ENCODE data around the gene FBXL13.
"Not testable (repeated sequence)": the region's sequence is repeated elsewhere in the genome, so short reads cannot be mapped to it uniquely, and the experiment has no call there.

The FBXL13 gene

DNA sequence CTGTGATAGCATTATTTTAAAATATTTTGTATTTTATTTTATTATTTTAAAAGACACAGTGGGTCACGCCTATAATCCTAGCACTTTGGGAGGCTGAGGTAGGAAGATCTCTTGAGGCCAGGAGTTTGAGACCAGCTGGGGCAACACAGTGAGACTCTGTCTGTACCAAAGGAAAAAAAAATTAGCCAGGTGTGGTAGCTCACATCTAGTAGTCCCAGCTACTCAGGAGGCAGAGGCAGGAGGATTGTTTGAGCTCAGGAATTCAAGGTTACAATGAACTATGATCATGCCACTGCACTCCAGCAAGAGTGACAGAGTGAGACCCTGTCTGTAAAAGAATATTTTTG is 37.1 kb downstream of the FBXL13 start:
- no peak overlapping the region for H3K27ac ChIP-seq (ENCODE audit: low read depth, low read length, poor library complexity, severe bottlenecking)
- no peak overlapping the region for H3K4me2 ChIP-seq (ENCODE audit: low read length)
- no peaks in the 10 kb centered on the region for H3K36me3 ChIP-seq (ENCODE audit: insufficient read depth, low read length)
- H3K79me2 ChIP-seq (ENCODE audit: insufficient read depth, low read length): no peaks in the 10 kb centered on the region
- H4K20me1 ChIP-seq (ENCODE audit: insufficient read depth, low read length): no peaks in the 10 kb centered on the region
- no peaks in the 10 kb centered on the region for H3K4me1 ChIP-seq (ENCODE audit: insufficient read depth, low read length, severe bottlenecking)
- H3K9ac ChIP-seq (ENCODE audit: low read length): no peak overlapping the region
- no peak overlapping the region for H3K4me3 ChIP-seq (ENCODE audit: low read depth, low read length, poor library complexity, severe bottlenecking)
- no peak for TF ChIP-seq EZH2 (IDR thresholded peaks at IDR 0.05; ENCODE audit: borderline replicate concordance, low read length)
- TF ChIP-seq, protein P1, sequence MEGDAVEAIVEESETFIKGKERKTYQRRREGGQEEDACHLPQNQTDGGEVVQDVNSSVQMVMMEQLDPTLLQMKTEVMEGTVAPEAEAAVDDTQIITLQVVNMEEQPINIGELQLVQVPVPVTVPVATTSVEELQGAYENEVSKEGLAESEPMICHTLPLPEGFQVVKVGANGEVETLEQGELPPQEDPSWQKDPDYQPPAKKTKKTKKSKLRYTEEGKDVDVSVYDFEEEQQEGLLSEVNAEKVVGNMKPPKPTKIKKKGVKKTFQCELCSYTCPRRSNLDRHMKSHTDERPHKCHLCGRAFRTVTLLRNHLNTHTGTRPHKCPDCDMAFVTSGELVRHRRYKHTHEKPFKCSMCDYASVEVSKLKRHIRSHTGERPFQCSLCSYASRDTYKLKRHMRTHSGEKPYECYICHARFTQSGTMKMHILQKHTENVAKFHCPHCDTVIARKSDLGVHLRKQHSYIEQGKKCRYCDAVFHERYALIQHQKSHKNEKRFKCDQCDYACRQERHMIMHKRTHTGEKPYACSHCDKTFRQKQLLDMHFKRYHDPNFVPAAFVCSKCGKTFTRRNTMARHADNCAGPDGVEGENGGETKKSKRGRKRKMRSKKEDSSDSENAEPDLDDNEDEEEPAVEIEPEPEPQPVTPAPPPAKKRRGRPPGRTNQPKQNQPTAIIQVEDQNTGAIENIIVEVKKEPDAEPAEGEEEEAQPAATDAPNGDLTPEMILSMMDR (IDR thresholded peaks at IDR 0.05; ENCODE audit: low read length): no peak
- 0 out of 2 replicates have a peak, but pooled peaks cover 5% of the 10 kb centered on the region for H3K27me3 ChIP-seq (ENCODE audit: insufficient read depth, low read length)
- H2AFZ ChIP-seq (ENCODE audit: low read length): no peak overlapping the region
- H3F3A ChIP-seq (ENCODE audit: insufficient read depth, low read length): no peaks in the 10 kb centered on the region
- no peaks in the 10 kb centered on the region for H3K9me2 ChIP-seq (ENCODE audit: low read depth, low read length)
- no peaks in the 10 kb centered on the region for H3K9me3 ChIP-seq (ENCODE audit: low read length)

DNA sequence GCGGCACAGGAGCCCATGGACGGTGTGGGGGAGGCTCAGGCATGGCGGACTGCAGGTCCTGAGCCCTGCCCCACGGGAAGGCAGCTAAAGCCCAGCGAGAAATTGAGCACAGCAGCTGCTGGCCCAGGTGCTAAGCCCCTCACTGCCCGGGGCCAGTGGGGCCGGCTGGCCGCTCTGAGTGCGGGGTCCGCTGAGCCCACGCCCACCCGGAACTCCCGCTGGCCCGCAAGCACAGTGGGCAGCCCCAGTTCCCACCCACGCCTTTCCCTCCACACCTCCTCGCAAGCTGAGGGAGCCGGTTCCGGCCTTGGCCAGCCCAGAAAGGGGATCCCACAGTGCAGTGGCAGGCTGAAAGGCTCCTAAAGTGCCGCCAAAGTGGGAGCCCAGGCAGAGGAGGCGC is 40.3 kb downstream of the FBXL13 start:
- not testable (repeated sequence) for H3K27ac ChIP-seq (ENCODE audit: low read depth, low read length, poor library complexity, severe bottlenecking); H3K4me1 ChIP-seq (ENCODE audit: insufficient read depth, low read length, severe bottlenecking)

DNA sequence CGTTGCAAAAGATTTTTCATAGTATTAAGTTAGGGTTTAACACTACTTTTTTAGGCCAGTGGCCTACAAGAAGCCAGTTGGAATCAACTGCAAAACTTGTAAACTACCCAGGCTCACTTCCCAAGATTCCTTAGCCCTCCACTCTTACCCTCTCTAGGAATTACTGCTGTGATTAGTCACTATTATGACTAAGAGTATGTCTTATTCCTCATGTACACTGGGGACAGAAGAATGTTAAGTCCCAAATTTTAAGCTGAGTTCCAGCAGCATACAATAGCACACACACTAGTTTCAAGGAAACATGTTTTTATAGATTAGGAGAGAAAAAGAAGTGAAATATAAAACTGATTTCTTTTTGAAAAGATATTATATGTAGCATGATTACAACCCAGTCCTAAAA is 42.8 kb downstream of the FBXL13 start:
- Histone ChIP-seq H2AFZ (ENCODE audit: low read length) (no peak overlapping the region), H3F3A (ENCODE audit: insufficient read depth, low read length) (no peaks in the 10 kb centered on the region), H3K4me2 (ENCODE audit: low read length) (no peak overlapping the region), H3K4me1 (ENCODE audit: insufficient read depth, low read length, severe bottlenecking) (no peaks in the 10 kb centered on the region), H3K9me2 (ENCODE audit: low read depth, low read length) (no peaks in the 10 kb centered on the region), H3K4me3 (ENCODE audit: low read depth, low read length, poor library complexity, severe bottlenecking) (no peak overlapping the region), H3K9me3 (ENCODE audit: low read length) (no peaks in the 10 kb centered on the region), H3K27me3 (ENCODE audit: insufficient read depth, low read length) (0 out of 2 replicates have a peak, but pooled peaks cover 5% of the 10 kb centered on the region), H3K79me2 (ENCODE audit: insufficient read depth, low read length) (no peaks in the 10 kb centered on the region), H4K20me1 (ENCODE audit: insufficient read depth, low read length) (no peaks in the 10 kb centered on the region), H3K36me3 (ENCODE audit: insufficient read depth, low read length) (no peaks in the 10 kb centered on the region), H3K9ac (ENCODE audit: low read length) (no peak overlapping the region), H3K27ac (ENCODE audit: low read depth, low read length, poor library complexity, severe bottlenecking) (no peak overlapping the region)
- TF ChIP-seq, protein P1 (IDR thresholded peaks at IDR 0.05; ENCODE audit: low read length): no peak
- TF ChIP-seq EZH2 (IDR thresholded peaks at IDR 0.05; ENCODE audit: borderline replicate concordance, low read length): no peak

More for the DNA sequence above, 40.3 kb downstream of the FBXL13 start:
- H3K27me3 ChIP-seq (ENCODE audit: insufficient read depth, low read length); H2AFZ ChIP-seq (ENCODE audit: low read length); H3K9ac ChIP-seq (ENCODE audit: low read length); H3K36me3 ChIP-seq (ENCODE audit: insufficient read depth, low read length); H4K20me1 ChIP-seq (ENCODE audit: insufficient read depth, low read length); H3K4me2 ChIP-seq (ENCODE audit: low read length); H3K9me2 ChIP-seq (ENCODE audit: low read depth, low read length); H3K4me3 ChIP-seq (ENCODE audit: low read depth, low read length, poor library complexity, severe bottlenecking); H3K79me2 ChIP-seq (ENCODE audit: insufficient read depth, low read length); H3F3A ChIP-seq (ENCODE audit: insufficient read depth, low read length); H3K9me3 ChIP-seq (ENCODE audit: low read length): not testable (repeated sequence)

DNA sequence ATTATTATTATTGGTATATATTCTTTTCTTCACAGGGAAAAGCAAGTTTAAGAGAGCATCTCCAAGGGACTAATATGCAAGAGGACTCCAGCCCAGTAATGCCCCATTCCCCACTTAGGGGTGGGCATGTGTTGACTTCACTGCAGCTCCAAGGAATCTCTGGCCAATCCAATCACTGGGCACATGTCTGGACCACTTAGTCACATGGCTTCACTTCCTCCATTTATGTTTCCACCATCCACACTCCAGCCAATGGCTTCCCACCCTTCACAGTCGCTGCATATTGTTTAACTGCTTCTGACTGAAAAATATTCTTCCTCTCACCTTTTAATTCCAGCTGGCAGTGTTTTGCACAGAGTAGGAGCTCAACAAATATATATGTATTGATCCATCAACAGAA is 43.6 kb downstream of the FBXL13 start:
- no peak for TF ChIP-seq EZH2 (IDR thresholded peaks at IDR 0.05; ENCODE audit: borderline replicate concordance, low read length)
- TF ChIP-seq, protein P1 (IDR thresholded peaks at IDR 0.05; ENCODE audit: low read length): no peak
- no peaks in the 10 kb centered on the region for H3K9me2 ChIP-seq (ENCODE audit: low read depth, low read length)
- no peak overlapping the region for H2AFZ ChIP-seq (ENCODE audit: low read length)

More for the DNA sequence above, 43.6 kb downstream of the FBXL13 start:
- no peaks in the 10 kb centered on the region for H3K4me1 ChIP-seq (ENCODE audit: insufficient read depth, low read length, severe bottlenecking)
- 0 out of 2 replicates have a peak, but pooled peaks cover 5% of the 10 kb centered on the region for H3K27me3 ChIP-seq (ENCODE audit: insufficient read depth, low read length)
- no peaks in the 10 kb centered on the region for H4K20me1 ChIP-seq (ENCODE audit: insufficient read depth, low read length)
- H3K4me3 ChIP-seq (ENCODE audit: low read depth, low read length, poor library complexity, severe bottlenecking): no peak overlapping the region
- no peak overlapping the region for H3K4me2 ChIP-seq (ENCODE audit: low read length)
- H3K36me3 ChIP-seq (ENCODE audit: insufficient read depth, low read length): no peaks in the 10 kb centered on the region
- H3K9ac ChIP-seq (ENCODE audit: low read length): no peak overlapping the region
- H3K9me3 ChIP-seq (ENCODE audit: low read length): no peaks in the 10 kb centered on the region
- no peaks in the 10 kb centered on the region for H3K79me2 ChIP-seq (ENCODE audit: insufficient read depth, low read length)
- H3F3A ChIP-seq (ENCODE audit: insufficient read depth, low read length): no peaks in the 10 kb centered on the region
- H3K27ac ChIP-seq (ENCODE audit: low read depth, low read length, poor library complexity, severe bottlenecking): no peak overlapping the region
